AG04450 (cell line): ENCODE results near the gene KRTAP4-4. TPM values are rescaled to one million over a fixed set of nuclear protein-coding genes. Genes with fewer than 3 reads are reported as not detected.

Experiments used
- CTCF ChIA-PET: fragments of 300-600, 350-600 bp; formaldehyde crosslinking; extraction: SDS; loops from one replicate; lab custom pipeline; 2022; ENCODE audit warnings: antibody characterized with exemption, inconsistent platforms; lab: Charles Lee
- POLR2A ChIA-PET: fragments of 350-600 bp; formaldehyde crosslinking; extraction: SDS; loops from one replicate; lab custom pipeline; 2021; ENCODE audit warnings: antibody characterized with exemption, inconsistent platforms; lab: Yijun Ruan, JAX
- DNase-seq: peaks from one replicate; pipeline ENCODE4 v3.0.0-alpha.2; 2011; ENCODE audit warnings: low read depth, low spot score
- H3K27ac ChIP-seq: one replicate; pipeline ENCODE4 v1.5.1; 2012; ENCODE audit warnings: low read depth, low read length, control low read depth
- H3K27me3 ChIP-seq: one replicate; pipeline ENCODE4 v1.6.0; 2012; ENCODE audit warnings: low read length; ENCODE audit not compliant: control insufficient read depth, insufficient read depth
- H3K4me3 ChIP-seq: 2 replicates; pipeline ENCODE4 v1.5.1; 2011; ENCODE audit warnings: mild to moderate bottlenecking, low read depth, low read length, control low read depth
- H3K9me3 ChIP-seq: 2 replicates; pipeline ENCODE4 v1.5.1; 2012; ENCODE audit warnings: low read length; ENCODE audit not compliant: control insufficient read depth, insufficient read depth
- CTCF ChIP-seq: IDR thresholded peaks from 2 replicates; pipeline ENCODE4 v1.5.1; 2011; ENCODE audit warnings: low read depth, low read length, control low read depth, inconsistent platforms
- polyA plus RNA-seq: library from polyadenylated mRNA; depleted of rRNA; stranded (reverse); fragments of >200 nt; gene quantifications from 2 replicates; pipeline ENCODE4 v1.2.3, GENCODE V29; 2011

KRTAP4-4 gene
- polyA plus RNA-seq, 1 experiment = not detected

- no peak for TF ChIP-seq CTCF
- CTCF ChIA-PET = no interaction called here
- Histone ChIP-seq H3K4me3 (no peak overlapping the region), H3K9me3 (peaks cover 9% of the 10 kb centered on the region; the same call in 1 of the 2 replicates), H3K27me3 (peaks cover 6% of the 10 kb centered on the region), H3K27ac (no peak overlapping the region)
- POLR2A ChIA-PET = no interaction called here
- no peak for DNase-seq
Measured at GRCh38 chr17:41186872-41187271, 26.3 kb upstream of the KRTAP4-4 start.

DNA sequence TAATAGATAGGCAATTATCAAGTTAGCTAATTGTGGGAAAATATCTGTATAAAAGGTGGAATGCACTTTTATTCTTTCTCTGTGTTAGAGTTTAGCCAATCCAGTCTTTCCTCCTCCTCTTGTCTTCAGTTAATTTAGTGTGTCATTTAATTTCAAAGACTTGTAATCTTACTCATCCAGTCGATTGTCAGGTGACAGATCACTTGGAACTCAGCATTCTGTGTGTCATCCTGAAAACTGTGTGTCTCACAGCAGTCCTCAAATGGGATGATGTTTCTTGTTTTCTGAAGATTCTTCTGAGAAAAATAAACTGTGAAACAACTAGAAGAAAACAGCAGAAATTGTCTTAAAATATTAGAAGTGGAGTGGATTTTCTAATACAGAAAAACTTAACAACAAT, 24.5 kb upstream of the KRTAP4-4 start:
- no peak for DNase-seq
- POLR2A ChIA-PET = no interaction called here
- CTCF ChIA-PET = no interaction called here

GRCh38 chr17:41184480-41184961, 24.0 kb upstream of the KRTAP4-4 start, which contains the start of gene KRTAP4-1:
TSS of gene KRTAP4-1 (minus strand) at chr17:41184911. CDS start at chr17:41184854, 57 bp downstream.
- Histone ChIP-seq H3K27ac (no peak within 1 kb of the TSS), H3K27me3 (no peaks in the 10 kb centered on the region), H3K4me3 (no peak within 1 kb of the TSS), H3K9me3 (peaks cover 5% of the 10 kb centered on the region; the same call in 1 of the 2 replicates)
- TF ChIP-seq CTCF = no peak
- no peak for DNase-seq
- ChIA-PET POLR2A (no interaction called here), CTCF (no interaction called here)

More for the DNA sequence above, 24.5 kb upstream of the KRTAP4-4 start:
- no peak for TF ChIP-seq CTCF
- Histone ChIP-seq H3K4me3 (no peak overlapping the region), H3K27me3 (no peaks in the 10 kb centered on the region), H3K9me3 (peaks cover 7% of the 10 kb centered on the region; the same call in 1 of the 2 replicates), H3K27ac (no peak overlapping the region)

DNA sequence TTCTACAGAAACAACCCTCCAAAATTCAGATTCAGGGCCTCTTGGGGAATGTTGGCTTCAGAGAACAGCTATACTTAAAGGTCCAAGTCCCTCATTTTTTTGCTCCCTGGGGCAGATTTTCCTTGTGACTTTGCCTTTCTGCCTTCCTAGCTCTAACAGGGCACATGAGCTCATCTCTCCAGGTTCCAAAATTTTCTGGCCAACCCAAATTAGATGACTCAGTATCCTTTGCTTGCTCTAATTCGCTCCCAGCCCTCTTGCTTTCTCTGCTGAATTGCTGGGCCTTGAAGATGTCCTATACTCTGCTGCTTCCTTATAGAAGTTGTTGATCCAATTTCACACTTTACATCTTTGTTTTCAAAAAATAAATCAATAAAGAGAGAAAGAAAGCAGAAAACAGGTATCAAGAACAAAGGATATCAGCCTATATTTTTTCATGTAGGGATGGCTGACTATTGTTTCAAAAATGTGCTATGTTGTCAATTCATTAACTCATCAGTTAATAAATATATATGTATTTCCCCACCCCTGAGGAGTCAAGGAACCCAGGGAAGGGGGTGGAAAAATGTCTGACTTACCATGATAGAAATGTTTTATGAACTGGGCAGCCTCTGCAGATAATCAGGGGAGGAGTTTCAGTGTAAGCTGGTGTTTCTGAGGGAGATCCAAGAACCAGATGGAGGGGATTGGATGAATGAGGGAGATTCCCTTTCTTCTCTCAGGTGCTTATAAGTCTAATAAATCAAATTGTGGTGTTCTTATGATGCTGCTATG, 18.5 kb upstream of the KRTAP4-4 start:
- no peak overlapping the region for H3K4me3 ChIP-seq
- H3K27ac ChIP-seq = no peak overlapping the region
- ChIA-PET CTCF (no interaction called here), POLR2A (no interaction called here)
- no peak for TF ChIP-seq CTCF
- H3K9me3 ChIP-seq = peaks cover 4% of the 10 kb centered on the region; the same call in 1 of the 2 replicates
- H3K27me3 ChIP-seq = no peaks in the 10 kb centered on the region
- no peak for DNase-seq

- POLR2A ChIA-PET = no interaction called here
- Histone ChIP-seq H3K9me3 (peaks cover 4% of the 10 kb centered on the region; the same call in 1 of the 2 replicates), H3K27ac (no peak overlapping the region), H3K27me3 (no peaks in the 10 kb centered on the region), H3K4me3 (no peak overlapping the region)
- TF ChIP-seq CTCF = no peak
- no peak for DNase-seq
- CTCF ChIA-PET = interaction anchor here (0.7 kb wide), 1 partner anchor 17 kb away, joined by 3 read pairs; no protein-coding TSS in a partner anchor
Measured at GRCh38 chr17:41178341-41178740, 17.8 kb upstream of the KRTAP4-4 start.
